ENCODE measurements around the gene CACNA2D2. TPM values are rescaled to one million over a fixed set of nuclear protein-coding genes. Genes with fewer than 3 reads are reported as not detected.

The CACNA2D2 gene
- total RNA-seq, 1 donor from 2014 or later = 1.00 TPM

- peaks cover 35% of the 10 kb centered on the region for H3K27me3 Mint-ChIP-seq (ENCODE audit: low read depth, unreplicated experiment)
- no peaks in the 10 kb centered on the region for H3K79me2 ChIP-seq (ENCODE audit: insufficient read depth, low read length)
- no peak overlapping the region for H3K27ac ChIP-seq (ENCODE audit: low read depth, low read length)
- DNase-seq (ENCODE audit: low read depth) (no peak), FAIRE-seq (no peak)
- no peaks in the 10 kb centered on the region for H3K9me3 ChIP-seq (ENCODE audit: insufficient read depth, low read depth, low read length)
- H3K4me1 Mint-ChIP-seq (ENCODE audit: low read depth, unreplicated experiment) = peaks cover 2% of the 10 kb centered on the region
- H3K9me3 Mint-ChIP-seq (ENCODE audit: unreplicated experiment) = no peaks in the 10 kb centered on the region
- no peak overlapping the region for H3K4me3 Mint-ChIP-seq (ENCODE audit: unreplicated experiment)
- H4K20me1 ChIP-seq (ENCODE audit: insufficient read depth, low read length) = no peaks in the 10 kb centered on the region
- no peaks in the 10 kb centered on the region for H3K36me3 ChIP-seq (ENCODE audit: insufficient read depth, low read length)
- H3K27me3 ChIP-seq (ENCODE audit: insufficient read depth, low read length) = no peaks in the 10 kb centered on the region
- no peak for TF ChIP-seq EZH2 (IDR thresholded peaks at IDR 0.05; ENCODE audit: insufficient read depth, low read length)
- TF ChIP-seq, protein P1, sequence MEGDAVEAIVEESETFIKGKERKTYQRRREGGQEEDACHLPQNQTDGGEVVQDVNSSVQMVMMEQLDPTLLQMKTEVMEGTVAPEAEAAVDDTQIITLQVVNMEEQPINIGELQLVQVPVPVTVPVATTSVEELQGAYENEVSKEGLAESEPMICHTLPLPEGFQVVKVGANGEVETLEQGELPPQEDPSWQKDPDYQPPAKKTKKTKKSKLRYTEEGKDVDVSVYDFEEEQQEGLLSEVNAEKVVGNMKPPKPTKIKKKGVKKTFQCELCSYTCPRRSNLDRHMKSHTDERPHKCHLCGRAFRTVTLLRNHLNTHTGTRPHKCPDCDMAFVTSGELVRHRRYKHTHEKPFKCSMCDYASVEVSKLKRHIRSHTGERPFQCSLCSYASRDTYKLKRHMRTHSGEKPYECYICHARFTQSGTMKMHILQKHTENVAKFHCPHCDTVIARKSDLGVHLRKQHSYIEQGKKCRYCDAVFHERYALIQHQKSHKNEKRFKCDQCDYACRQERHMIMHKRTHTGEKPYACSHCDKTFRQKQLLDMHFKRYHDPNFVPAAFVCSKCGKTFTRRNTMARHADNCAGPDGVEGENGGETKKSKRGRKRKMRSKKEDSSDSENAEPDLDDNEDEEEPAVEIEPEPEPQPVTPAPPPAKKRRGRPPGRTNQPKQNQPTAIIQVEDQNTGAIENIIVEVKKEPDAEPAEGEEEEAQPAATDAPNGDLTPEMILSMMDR (IDR thresholded peaks at IDR 0.05; ENCODE audit: insufficient read depth, low read depth, low read length) = peak; percentile 10
- H3K4me1 ChIP-seq (ENCODE audit: insufficient read depth, low read length) = peaks cover 8% of the 10 kb centered on the region
- H2AFZ ChIP-seq (ENCODE audit: low read depth, low read length) = no peak overlapping the region
- H3K36me3 Mint-ChIP-seq (ENCODE audit: low read depth, unreplicated experiment) = no peaks in the 10 kb centered on the region
- H3K4me3 ChIP-seq (ENCODE audit: insufficient read depth, low read depth, low read length) = no peak overlapping the region
- H3K4me2 ChIP-seq (ENCODE audit: low read length) = no peak overlapping the region
- no peak overlapping the region for H3K9ac ChIP-seq (ENCODE audit: low read length)
- H3K27ac Mint-ChIP-seq (ENCODE audit: unreplicated experiment) = no peak overlapping the region
Measured at GRCh38 chr3:50388016-50388719, 115.3 kb downstream of the CACNA2D2 start.

DNA sequence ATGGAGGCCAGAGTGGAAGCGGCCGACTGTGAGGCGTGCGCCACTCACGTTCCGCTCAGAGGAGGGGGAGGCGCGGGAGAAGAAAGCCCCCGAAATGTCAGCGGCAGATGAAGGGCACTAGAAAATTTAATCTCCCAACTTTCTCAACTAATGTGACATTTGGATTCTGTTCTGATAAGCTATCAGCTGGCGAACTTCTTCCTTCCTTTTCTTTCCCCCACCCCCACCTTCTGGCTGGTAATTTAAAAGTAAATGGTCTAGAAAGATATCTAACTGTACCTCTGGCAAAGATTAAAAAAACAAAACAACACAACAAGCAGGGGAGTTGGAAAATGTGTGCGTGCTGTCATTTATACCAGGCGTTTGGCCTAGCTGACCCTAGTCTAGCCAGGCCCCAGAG lies 117.7 kb downstream of the CACNA2D2 start:
- FAIRE-seq (no peak), DNase-seq (ENCODE audit: low read depth) (no peak)
- Mint-ChIP-seq H3K27ac (ENCODE audit: unreplicated experiment) (no peak overlapping the region), H3K36me3 (ENCODE audit: low read depth, unreplicated experiment) (no peaks in the 10 kb centered on the region), H3K27me3 (ENCODE audit: low read depth, unreplicated experiment) (peaks cover 37% of the 10 kb centered on the region), H3K4me1 (ENCODE audit: low read depth, unreplicated experiment) (no peaks in the 10 kb centered on the region), H3K9me3 (ENCODE audit: unreplicated experiment) (no peaks in the 10 kb centered on the region), H3K4me3 (ENCODE audit: unreplicated experiment) (no peak overlapping the region)
- TF ChIP-seq, protein P1 (IDR thresholded peaks at IDR 0.05; ENCODE audit: insufficient read depth, low read depth, low read length) = no peak
- TF ChIP-seq EZH2 (IDR thresholded peaks at IDR 0.05; ENCODE audit: insufficient read depth, low read length) = no peak
- Histone ChIP-seq H3K9me3 (ENCODE audit: insufficient read depth, low read depth, low read length) (no peaks in the 10 kb centered on the region), H3K27ac (ENCODE audit: low read depth, low read length) (no peak overlapping the region), H4K20me1 (ENCODE audit: insufficient read depth, low read length) (no peaks in the 10 kb centered on the region), H3K4me3 (ENCODE audit: insufficient read depth, low read depth, low read length) (no peak overlapping the region), H3K4me1 (ENCODE audit: insufficient read depth, low read length) (peaks cover 8% of the 10 kb centered on the region), H3K9ac (ENCODE audit: low read length) (no peak overlapping the region), H3K36me3 (ENCODE audit: insufficient read depth, low read length) (no peaks in the 10 kb centered on the region), H3K27me3 (ENCODE audit: insufficient read depth, low read length) (no peaks in the 10 kb centered on the region), H2AFZ (ENCODE audit: low read depth, low read length) (no peak overlapping the region), H3K79me2 (ENCODE audit: insufficient read depth, low read length) (no peaks in the 10 kb centered on the region), H3K4me2 (ENCODE audit: low read length) (no peak overlapping the region)

GRCh38 chr3:50383750-50384149 lies 119.7 kb downstream of the CACNA2D2 start:
- H4K20me1 ChIP-seq (ENCODE audit: insufficient read depth, low read length) = no peaks in the 10 kb centered on the region
- Mint-ChIP-seq H3K4me1 (ENCODE audit: low read depth, unreplicated experiment) (no peaks in the 10 kb centered on the region), H3K9me3 (ENCODE audit: unreplicated experiment) (no peaks in the 10 kb centered on the region), H3K27me3 (ENCODE audit: low read depth, unreplicated experiment) (peaks cover 51% of the 10 kb centered on the region), H3K27ac (ENCODE audit: unreplicated experiment) (peak overlapping the region; percentile 23), H3K36me3 (ENCODE audit: low read depth, unreplicated experiment) (no peaks in the 10 kb centered on the region), H3K4me3 (ENCODE audit: unreplicated experiment) (no peak overlapping the region)
- H3K9me3 ChIP-seq (ENCODE audit: insufficient read depth, low read depth, low read length) = no peaks in the 10 kb centered on the region
- H2AFZ ChIP-seq (ENCODE audit: low read depth, low read length) = no peak overlapping the region
- no peaks in the 10 kb centered on the region for H3K36me3 ChIP-seq (ENCODE audit: insufficient read depth, low read length)
- H3K4me3 ChIP-seq (ENCODE audit: insufficient read depth, low read depth, low read length) = no peak overlapping the region
- H3K4me1 ChIP-seq (ENCODE audit: insufficient read depth, low read length) = peaks cover 6% of the 10 kb centered on the region
- H3K4me2 ChIP-seq (ENCODE audit: low read length) = no peak overlapping the region
- H3K9ac ChIP-seq (ENCODE audit: low read length) = no peak overlapping the region
- FAIRE-seq = no peak
- no peak overlapping the region for H3K27ac ChIP-seq (ENCODE audit: low read depth, low read length)
- no peaks in the 10 kb centered on the region for H3K27me3 ChIP-seq (ENCODE audit: insufficient read depth, low read length)
- no peak for TF ChIP-seq EZH2 (IDR thresholded peaks at IDR 0.05; ENCODE audit: insufficient read depth, low read length)
- TF ChIP-seq, protein P1 (IDR thresholded peaks at IDR 0.05; ENCODE audit: insufficient read depth, low read depth, low read length) = no peak
- DNase-seq (ENCODE audit: low read depth) = no peak
- no peaks in the 10 kb centered on the region for H3K79me2 ChIP-seq (ENCODE audit: insufficient read depth, low read length)
